ENCODE measurements around the gene GPANK1.
"Not testable (repeated sequence)": the region's sequence is repeated elsewhere in the genome, so short reads cannot be mapped to it uniquely, and the experiment has no call there.

GPANK1 gene

GRCh38 chr6:31664790-31665500 is at the start of gene GPANK1:
TSS of gene GPANK1 (minus strand) at chr6:31664997. CDS start at chr6:31664478, 519 bp downstream.
- H3K36me3 Mint-ChIP-seq (ENCODE audit: low read depth) = peaks cover 98% of the 10 kb centered on the region
- H3K4me3 Mint-ChIP-seq = peak within 1 kb of the TSS; percentile 89
- H3K27ac Mint-ChIP-seq = peak within 1 kb of the TSS; percentile 97
- no peaks in the 10 kb centered on the region for H3K9me3 Mint-ChIP-seq
- no peaks in the 10 kb centered on the region for H3K27me3 Mint-ChIP-seq
- peaks cover 76% of the 10 kb centered on the region for H3K4me1 Mint-ChIP-seq (ENCODE audit: low read depth)
- peak; percentile 86 for DNase-seq

- Mint-ChIP-seq H3K4me3 (no peak overlapping the region), H3K27me3 (no peaks in the 10 kb centered on the region), H3K9me3 (no peaks in the 10 kb centered on the region), H3K27ac (no peak overlapping the region), H3K36me3 (ENCODE audit: low read depth) (no peaks in the 10 kb centered on the region), H3K4me1 (ENCODE audit: low read depth) (peaks cover 11% of the 10 kb centered on the region)
- DNase-seq = no peak
Measured at GRCh38 chr6:31713991-31714684, 49.3 kb upstream of the GPANK1 start.

- DNase-seq = no peak
- Mint-ChIP-seq H3K4me1 (ENCODE audit: low read depth) (peaks cover 11% of the 10 kb centered on the region), H3K9me3 (no peaks in the 10 kb centered on the region), H3K27ac (no peak overlapping the region), H3K4me3 (no peak overlapping the region), H3K36me3 (ENCODE audit: low read depth) (no peaks in the 10 kb centered on the region), H3K27me3 (no peaks in the 10 kb centered on the region)
Measured at GRCh38 chr6:31713465-31713864, 48.7 kb upstream of the GPANK1 start.

GRCh38 chr6:31712296-31712695 is 47.5 kb upstream of the GPANK1 start:
- no peaks in the 10 kb centered on the region for H3K36me3 Mint-ChIP-seq (ENCODE audit: low read depth)
- H3K4me1 Mint-ChIP-seq (ENCODE audit: low read depth) = peaks cover 11% of the 10 kb centered on the region
- no peak for DNase-seq

GRCh38 chr6:31711233-31711632 is 46.4 kb upstream of the GPANK1 start:
- Mint-ChIP-seq H3K27me3 (no peaks in the 10 kb centered on the region), H3K9me3 (no peaks in the 10 kb centered on the region), H3K4me3 (no peak overlapping the region), H3K36me3 (ENCODE audit: low read depth) (no peaks in the 10 kb centered on the region), H3K27ac (no peak overlapping the region), H3K4me1 (ENCODE audit: low read depth) (peaks cover 11% of the 10 kb centered on the region)
- no peak for DNase-seq

More at GRCh38 chr6:31712296-31712695, 47.5 kb upstream of the GPANK1 start:
- H3K27ac Mint-ChIP-seq = no peak overlapping the region
- H3K27me3 Mint-ChIP-seq = no peaks in the 10 kb centered on the region
- no peak overlapping the region for H3K4me3 Mint-ChIP-seq
- no peaks in the 10 kb centered on the region for H3K9me3 Mint-ChIP-seq

- Mint-ChIP-seq H3K4me3 (no peak overlapping the region), H3K27me3 (no peaks in the 10 kb centered on the region), H3K36me3 (ENCODE audit: low read depth) (no peaks in the 10 kb centered on the region), H3K4me1 (ENCODE audit: low read depth) (peaks cover 11% of the 10 kb centered on the region), H3K9me3 (no peaks in the 10 kb centered on the region), H3K27ac (no peak overlapping the region)
- DNase-seq = no peak
Measured at GRCh38 chr6:31710523-31711219, 45.9 kb upstream of the GPANK1 start.

- not testable (repeated sequence) for H3K36me3 Mint-ChIP-seq (ENCODE audit: low read depth); H3K4me3 Mint-ChIP-seq; DNase-seq; H3K27ac Mint-ChIP-seq; H3K27me3 Mint-ChIP-seq; H3K9me3 Mint-ChIP-seq
- peaks cover 11% of the 10 kb centered on the region for H3K4me1 Mint-ChIP-seq (ENCODE audit: low read depth)
Measured at GRCh38 chr6:31709157-31709556, 44.4 kb upstream of the GPANK1 start.

- no peak for DNase-seq
- Mint-ChIP-seq H3K27me3 (no peaks in the 10 kb centered on the region), H3K9me3 (no peaks in the 10 kb centered on the region), H3K4me3 (no peak overlapping the region), H3K36me3 (ENCODE audit: low read depth) (peaks cover 1% of the 10 kb centered on the region), H3K27ac (no peak overlapping the region), H3K4me1 (ENCODE audit: low read depth) (peaks cover 14% of the 10 kb centered on the region)
Measured at GRCh38 chr6:31708224-31708623, 43.4 kb upstream of the GPANK1 start.

- Mint-ChIP-seq H3K9me3 (no peaks in the 10 kb centered on the region), H3K27me3 (no peaks in the 10 kb centered on the region), H3K4me3 (no peak overlapping the region), H3K4me1 (ENCODE audit: low read depth) (peaks cover 15% of the 10 kb centered on the region), H3K27ac (peak overlapping the region; percentile 23), H3K36me3 (ENCODE audit: low read depth) (peaks cover 3% of the 10 kb centered on the region)
- DNase-seq = no peak
Measured at GRCh38 chr6:31707701-31708100, 42.9 kb upstream of the GPANK1 start.

- H3K4me3 Mint-ChIP-seq = no peak within 1 kb of the TSS
- peaks cover 11% of the 10 kb centered on the region for H3K36me3 Mint-ChIP-seq (ENCODE audit: low read depth)
- no peak for DNase-seq
- H3K27ac Mint-ChIP-seq = peak within 1 kb of the TSS; percentile 23
- no peaks in the 10 kb centered on the region for H3K9me3 Mint-ChIP-seq
- no peaks in the 10 kb centered on the region for H3K27me3 Mint-ChIP-seq
- peaks cover 22% of the 10 kb centered on the region for H3K4me1 Mint-ChIP-seq (ENCODE audit: low read depth)
Measured at GRCh38 chr6:31706599-31706998, 41.8 kb upstream of the GPANK1 start, which contains the start of gene LY6G6F. TSS of gene LY6G6F (plus strand) at chr6:31706866. CDS start at chr6:31706907, 41 bp downstream.

GRCh38 chr6:31705931-31706330 is 41.1 kb upstream of the GPANK1 start:
- H3K4me3 Mint-ChIP-seq = no peak overlapping the region
- no peak overlapping the region for H3K27ac Mint-ChIP-seq
- no peaks in the 10 kb centered on the region for H3K9me3 Mint-ChIP-seq
- no peak for DNase-seq
- H3K27me3 Mint-ChIP-seq = no peaks in the 10 kb centered on the region
- H3K4me1 Mint-ChIP-seq (ENCODE audit: low read depth) = peaks cover 25% of the 10 kb centered on the region
- H3K36me3 Mint-ChIP-seq (ENCODE audit: low read depth) = peaks cover 16% of the 10 kb centered on the region

- H3K27me3 Mint-ChIP-seq = no peaks in the 10 kb centered on the region
- no peaks in the 10 kb centered on the region for H3K9me3 Mint-ChIP-seq
- H3K36me3 Mint-ChIP-seq (ENCODE audit: low read depth) = peaks cover 36% of the 10 kb centered on the region
- H3K4me1 Mint-ChIP-seq (ENCODE audit: low read depth) = peaks cover 33% of the 10 kb centered on the region
- peak within 1 kb of the TSS; percentile 98 for H3K4me3 Mint-ChIP-seq
- DNase-seq = peak; percentile 97
- peak within 1 kb of the TSS; percentile 98 for H3K27ac Mint-ChIP-seq
Measured at GRCh38 chr6:31702819-31703716, 38.3 kb upstream of the GPANK1 start, which contains the start of gene ABHD16A. TSS of gene ABHD16A (minus strand) at chr6:31703324. CDS start at chr6:31703281, 43 bp downstream.

- no peak for DNase-seq
- H3K27me3 Mint-ChIP-seq = no peaks in the 10 kb centered on the region
- H3K4me1 Mint-ChIP-seq (ENCODE audit: low read depth) = peaks cover 40% of the 10 kb centered on the region
- H3K27ac Mint-ChIP-seq = peak overlapping the region; percentile 98
- H3K4me3 Mint-ChIP-seq = peak overlapping the region; percentile 98
- H3K9me3 Mint-ChIP-seq = no peaks in the 10 kb centered on the region
- H3K36me3 Mint-ChIP-seq (ENCODE audit: low read depth) = peaks cover 42% of the 10 kb centered on the region
Measured at GRCh38 chr6:31702405-31702818, 37.6 kb upstream of the GPANK1 start.

All from activated T-cell treated with anti-CD3 and anti-CD28 coated beads, Interleukin-2, amount 50 U/mL, for 24 hours (primary cell).